K562 (cell line): Measurements from ENCODE around the gene CTCF. TPM values are rescaled to one million over a fixed set of nuclear protein-coding genes. Genes with fewer than 3 reads are reported as not detected.

ENCODE experiments used
- ATAC-seq: fragments of 200-7000 bp; cut with Tn5 transposase; 3 replicates; pipeline ENCODE4 v1.9.1; 2020; ENCODE audit warnings: moderate library complexity
- BruUV-seq: library from RNA; stranded (reverse); fragments of 400-500 nt; replicated peaks from 2 replicates; lab custom pipeline; 2021; lab: Mats Ljungman, UMichigan
- CTCF ChIA-PET: fragments of 300-600 bp; formaldehyde crosslinking; extraction: SDS; loops from one replicate; lab custom pipeline; 2021; ENCODE audit warnings: low intra/inter-chr PET ratio; lab: Yijun Ruan, JAX
- POLR2A ChIA-PET: fragments of 300-600, 350-650 bp; sonication (Branson Sonifier 250); formaldehyde crosslinking; extraction: SDS; loops from one replicate; lab custom pipeline; 2021; ENCODE audit warnings: antibody characterized with exemption, inconsistent platforms; lab: Yijun Ruan, JAX
- DNase-seq, 4 experiments: peaks; one replicate each; pipeline versions ENCODE4 v3.0.0 to v3.0.0-alpha.2; 2011 to 2018; ENCODE audit warnings: low spot score in 3 of 4, mixed read lengths in 3 of 4; ENCODE audit errors: extremely low read depth in 1 of 4
- FAIRE-seq: peaks from 2 replicates; lab custom pipeline; 2011; peaks lifted over from hg19 to GRCh38; lab: Jason Lieb, UNC
- H2AFZ ChIP-seq: 2 replicates; pipeline ENCODE4 v1.6.0; 2011; ENCODE audit warnings: low read depth, low read length, control low read depth, inconsistent platforms
- H3K27ac ChIP-seq: fragments of 200-600 bp; 3 replicates; pipeline ENCODE4 v1.8.0; 2011; ENCODE audit warnings: low read depth, mild to moderate bottlenecking, control low read depth, inconsistent platforms, low read length, moderate library complexity, mixed read lengths; ENCODE audit errors: extremely low read depth
- H3K27me3 ChIP-seq, 2 experiments: fragments of 300-600 bp in 1 of 2; 2 replicates in 1 of 2; 3 replicates in 1 of 2; pipeline versions ENCODE4 v1.6.0 to v1.8.0; 2011; ENCODE audit warnings: inconsistent platforms in 2 of 2, low read length in 2 of 2, mild to moderate bottlenecking in 1 of 2, mixed read lengths in 1 of 2, moderate library complexity in 1 of 2; ENCODE audit not compliant: control insufficient read depth in 2 of 2, insufficient read depth in 2 of 2
- H3K36me3 ChIP-seq: fragments of 300-600 bp; 3 replicates; pipeline ENCODE4 v1.8.0; 2011; ENCODE audit warnings: mild to moderate bottlenecking, low read length, inconsistent platforms; ENCODE audit not compliant: control insufficient read depth, insufficient read depth
- H3K4me1 ChIP-seq, 2 experiments: fragments of 200-600 bp in 1 of 2; replicated peaks in 1 of 2; 2 replicates in 1 of 2; 3 replicates in 1 of 2; pipeline versions ENCODE4 v1.5.1 to v1.8.0; 2011; ENCODE audit warnings: inconsistent platforms in 2 of 2, low read length in 2 of 2, mild to moderate bottlenecking in 1 of 2, mixed read lengths in 1 of 2, moderate library complexity in 1 of 2; ENCODE audit not compliant: control insufficient read depth in 2 of 2, insufficient read depth in 2 of 2
- H3K4me2 ChIP-seq: 2 replicates; pipeline ENCODE4 v1.6.1; 2011; ENCODE audit warnings: low read length, control low read depth, inconsistent platforms, mixed read lengths; ENCODE audit not compliant: insufficient read depth
- H3K4me3 ChIP-seq: fragments of 200-600 bp; sonication (generic), shearing (Covaris generic); 2 replicates; pipeline ENCODE4 v1.5.1; 2016; ENCODE audit warnings: control low read depth, inconsistent platforms
- H3K79me2 ChIP-seq: fragments of 200-600 bp; 3 replicates; pipeline ENCODE4 v1.8.0; 2011; ENCODE audit warnings: low read length, inconsistent platforms; ENCODE audit not compliant: control insufficient read depth, insufficient read depth
- H3K9ac ChIP-seq, 2 experiments: 2 replicates each; pipeline versions ENCODE4 v1.6.0 to v1.6.1; 2011; ENCODE audit warnings: low read depth in 2 of 2, low read length in 2 of 2, control low read depth in 1 of 2, inconsistent platforms in 1 of 2, mild to moderate bottlenecking in 1 of 2, mixed read lengths in 1 of 2; ENCODE audit not compliant: insufficient read depth in 1 of 2
- H3K9me1 ChIP-seq: one replicate; pipeline ENCODE4 v1.6.0; 2011; ENCODE audit warnings: inconsistent platforms, mild to moderate bottlenecking, low read length, moderate library complexity; ENCODE audit not compliant: control insufficient read depth, insufficient read depth
- H3K9me3 ChIP-seq: replicated peaks from 2 replicates; pipeline ENCODE4 v1.5.1; 2011; ENCODE audit warnings: low read depth, low read length, inconsistent platforms; ENCODE audit not compliant: control insufficient read depth, insufficient read depth
- H4K20me1 ChIP-seq: replicated peaks from 2 replicates; pipeline ENCODE4 v1.6.1; 2011; ENCODE audit warnings: low read length, inconsistent platforms, mixed read lengths; ENCODE audit not compliant: control insufficient read depth, insufficient read depth
- BDP1 ChIP-seq: IDR thresholded peaks from 3 replicates; pipeline ENCODE4 v1.6.1; 2011; ENCODE audit not compliant: insufficient read length, insufficient read depth
- BMI1 ChIP-seq: fragments of 150-350 bp; IDR thresholded peaks from 2 replicates; pipeline ENCODE4 v1.6.1; 2014; ENCODE audit warnings: low read length
- HOMEZ ChIP-seq: fragments of 250-450 bp; sonication (Bioruptor Pico); IDR thresholded peaks from 2 replicates; pipeline ENCODE4 v1.4.0; 2020; ENCODE audit warnings: mild to moderate bottlenecking, moderate library complexity
- KLF10 ChIP-seq: fragments of 250-450 bp; sonication (Bioruptor Pico); IDR thresholded peaks from 2 replicates; pipeline ENCODE4 v1.6.1; 2021; ENCODE audit warnings: matching md5 sums
- SIN3A ChIP-seq, 2 experiments: fragments of 150-350 bp in 1 of 2; IDR thresholded peaks; 2 replicates each; pipeline ENCODE4 v1.6.1; 2011 to 2016; ENCODE audit warnings: borderline replicate concordance in 2 of 2, low read depth in 2 of 2, low read length in 2 of 2, mild to moderate bottlenecking in 2 of 2, moderate library complexity in 2 of 2; ENCODE audit not compliant: control insufficient read depth in 1 of 2
- XRCC3 ChIP-seq: fragments of 450-650 bp; IDR thresholded peaks from 2 replicates; pipeline ENCODE4 v1.6.1; 2017; ENCODE audit warnings: mild to moderate bottlenecking, moderate library complexity
- ZC3H11A ChIP-seq: IDR thresholded peaks from 2 replicates; pipeline ENCODE4 v1.6.1; 2012; ENCODE audit warnings: low read depth, low read length, improper control_type of control experiment
- WGBS: fragments of 100-300 bp; shearing (Covaris generic); methylation state at CpG from one replicate; pipeline ENCODE4 v1.1.6; 2016; ENCODE audit warnings: low coverage, mixed read lengths; ENCODE audit not compliant: insufficient coverage; ENCODE audit errors: missing lambda C conversion rate; 5-methylcytosine and 5-hydroxymethylcytosine counted together
- in situ Hi-C: fragments of 300-500 bp; cut with MboI; formaldehyde crosslinking; loops from 4 replicates; pipeline ENCODE4 v1.15.0; 2018; ENCODE audit warnings: inconsistent platforms, mixed read lengths
- intact Hi-C: fragments of 100-400 bp; cut with micrococcal nuclease; formaldehyde crosslinking; loops from 2 replicates; pipeline ENCODE4 v1.14.2; 2022
- polyA plus RNA-seq, 8 experiments: library from polyadenylated mRNA; depleted of rRNA in 4 of 8; stranded (reverse) in 5 of 8; unstranded in 3 of 8; fragments of >200 nt; fragmentation: Nextera tagmentation in 2 of 8; fragmentation: Illumina TruSeq in 1 of 8; extraction: Ambion mirVana in 2 of 8; extraction: Trizol in 1 of 8; gene quantifications; 2 replicates each; pipeline versions ENCODE4 v1.2.1 to v1.2.3, GENCODE V29; 2011 to 2014; ENCODE audit warnings: inconsistent platforms in 1 of 8, missing spikeins in 1 of 8
- total RNA-seq, 7 experiments: library from RNA; depleted of rRNA in 6 of 7; stranded (reverse); fragments of >200 nt in 6 of 7; fragmentation: Illumina TruSeq in 2 of 7; extraction: Trizol in 2 of 7; gene quantifications; 2 replicates each; pipeline versions ENCODE4 v1.2.1 to v1.2.3, GENCODE V29; 2011 to 2021; ENCODE audit warnings: low replicate concordance in 1 of 7
- TF ChIP-seq, protein P1 (sequence below): sonication (generic); formaldehyde crosslinking; IDR thresholded peaks from 2 replicates; pipeline ENCODE4 v1.8.0; 2022; ENCODE audit warnings: mild to moderate bottlenecking, missing genetic modification reagents
- TF ChIP-seq, protein P2 (sequence below): fragments of 250-450 bp; sonication (Bioruptor Pico); IDR thresholded peaks from 2 replicates; pipeline ENCODE4 v1.4.0; 2020; ENCODE audit warnings: mild to moderate bottlenecking, moderate library complexity, borderline replicate concordance

CTCF gene
- total and polyA plus RNA-seq, 9 of the 15 experiments (the other 6 are each of a cell fraction or from before 2014, with no cell fraction given) = 7.8 to 49.2 (median 33.9) TPM

DNA sequence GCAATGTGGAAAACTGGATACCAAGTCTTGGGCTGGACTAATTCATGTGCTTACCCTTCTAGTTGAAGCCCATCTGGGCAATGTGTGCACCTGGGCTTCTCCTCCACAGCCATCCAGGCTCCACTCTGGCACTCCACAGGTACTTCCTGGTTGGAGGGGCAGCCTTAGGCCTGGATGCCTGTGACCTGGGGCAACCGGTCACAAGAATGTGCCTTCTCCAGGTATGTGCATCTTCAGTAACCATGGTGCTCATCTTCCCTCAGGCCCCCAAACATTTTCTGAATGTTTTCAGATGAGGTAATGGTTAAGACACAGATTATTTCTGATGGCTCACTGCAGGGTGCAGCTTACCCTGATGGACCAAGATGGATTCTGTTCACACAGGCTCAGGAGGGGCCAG, 115.4 kb downstream of the CTCF start:
- H3K4me2 ChIP-seq = no peak overlapping the region
- H3K9ac ChIP-seq = no peak overlapping the region
- H3K4me1 ChIP-seq = peaks cover 0 to 5% of the 10 kb centered on the region in 2 experiments; a peak in 3 of 5 replicates
- no peak for DNase-seq
- H3K36me3 ChIP-seq = peaks cover 7% of the 10 kb centered on the region; the same call in 1 of the 3 replicates
- H3K27me3 ChIP-seq = no peaks in the 10 kb centered on the region
- CTCF ChIA-PET = no interaction called here
- H3K27ac ChIP-seq = no peak overlapping the region
- in situ Hi-C loops = loop anchor here (10.0 kb wide), 1 partner anchor 367 kb away; no protein-coding TSS in a partner anchor
- H3K4me3 ChIP-seq = no peak overlapping the region
- 100% methylated on average over 1 of the region's 1 CpG for WGBS
- TF ChIP-seq BMI1 = no peak
- TF ChIP-seq XRCC3 = no peak
- TF ChIP-seq, protein P1, sequence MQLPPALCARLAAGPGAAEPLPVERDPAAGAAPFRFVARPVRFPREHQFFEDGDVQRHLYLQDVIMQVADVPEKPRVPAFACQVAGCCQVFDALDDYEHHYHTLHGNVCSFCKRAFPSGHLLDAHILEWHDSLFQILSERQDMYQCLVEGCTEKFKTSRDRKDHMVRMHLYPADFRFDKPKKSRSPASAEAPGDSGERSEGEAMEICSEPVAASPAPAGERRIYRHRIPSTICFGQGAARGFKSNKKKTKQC (CRISPR knock-in tag) = no peak
- TF ChIP-seq, protein P2, sequence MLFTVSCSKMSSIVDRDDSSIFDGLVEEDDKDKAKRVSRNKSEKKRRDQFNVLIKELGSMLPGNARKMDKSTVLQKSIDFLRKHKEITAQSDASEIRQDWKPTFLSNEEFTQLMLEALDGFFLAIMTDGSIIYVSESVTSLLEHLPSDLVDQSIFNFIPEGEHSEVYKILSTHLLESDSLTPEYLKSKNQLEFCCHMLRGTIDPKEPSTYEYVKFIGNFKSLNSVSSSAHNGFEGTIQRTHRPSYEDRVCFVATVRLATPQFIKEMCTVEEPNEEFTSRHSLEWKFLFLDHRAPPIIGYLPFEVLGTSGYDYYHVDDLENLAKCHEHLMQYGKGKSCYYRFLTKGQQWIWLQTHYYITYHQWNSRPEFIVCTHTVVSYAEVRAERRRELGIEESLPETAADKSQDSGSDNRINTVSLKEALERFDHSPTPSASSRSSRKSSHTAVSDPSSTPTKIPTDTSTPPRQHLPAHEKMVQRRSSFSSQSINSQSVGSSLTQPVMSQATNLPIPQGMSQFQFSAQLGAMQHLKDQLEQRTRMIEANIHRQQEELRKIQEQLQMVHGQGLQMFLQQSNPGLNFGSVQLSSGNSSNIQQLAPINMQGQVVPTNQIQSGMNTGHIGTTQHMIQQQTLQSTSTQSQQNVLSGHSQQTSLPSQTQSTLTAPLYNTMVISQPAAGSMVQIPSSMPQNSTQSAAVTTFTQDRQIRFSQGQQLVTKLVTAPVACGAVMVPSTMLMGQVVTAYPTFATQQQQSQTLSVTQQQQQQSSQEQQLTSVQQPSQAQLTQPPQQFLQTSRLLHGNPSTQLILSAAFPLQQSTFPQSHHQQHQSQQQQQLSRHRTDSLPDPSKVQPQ = no peak
- no peak for TF ChIP-seq ZC3H11A
- no peak for TF ChIP-seq HOMEZ
- no peak for TF ChIP-seq BDP1
- no peak for TF ChIP-seq SIN3A (IDR thresholded peaks at IDR 0.05; ENCODE audit: borderline replicate concordance in 2 of 2, control insufficient read depth in 1 of 2, low read depth in 2 of 2, low read length in 2 of 2)
- TF ChIP-seq KLF10 (CRISPR knock-in tag) = no peak
- TF ChIP-seq, all 486 proteins: peak for 0
- Histone ChIP-seq H2AFZ (no peak overlapping the region), H3K9me1 (peaks cover 2% of the 10 kb centered on the region), H4K20me1 (0 out of 2 replicates have a peak, but pooled peaks cover 3% of the 10 kb centered on the region), H3K9me3 (no peaks in the 10 kb centered on the region), H3K79me2 (no peaks in the 10 kb centered on the region)
- POLR2A ChIA-PET = interaction anchor here (0.6 kb wide), 1 partner anchor 981 kb away, joined by 4 read pairs; no protein-coding TSS in a partner anchor
- ATAC-seq (no peak), FAIRE-seq (no peak)
- intact Hi-C loops = no loop called here
- BruUV-seq = no TSS peak
